HepG2 (cell line): Measurements from ENCODE around the gene KCNK5. TPM values are rescaled to one million over a fixed set of nuclear protein-coding genes. Genes with fewer than 3 reads are reported as not detected.

Experiments used
- ATAC-seq: fragments of 200-7000 bp; cut with Tn5 transposase; 3 replicates; pipeline ENCODE4 v1.9.1; 2020; ENCODE audit warnings: mild to moderate bottlenecking, moderate library complexity
- BruUV-seq: library from RNA; stranded (reverse); fragments of 400-500 nt; replicated peaks from 2 replicates; lab custom pipeline; 2021; lab: Mats Ljungman, UMichigan
- CTCF ChIA-PET: fragments of 300-600 bp; formaldehyde crosslinking; extraction: SDS; loops from one replicate; lab custom pipeline; 2021; ENCODE audit warnings: low total read pairs, inconsistent platforms, low intra/inter-chr PET ratio; lab: Yijun Ruan, JAX
- POLR2A ChIA-PET: fragments of 350-600 bp; sonication (Branson Sonifier 250); formaldehyde crosslinking; loops from one replicate; lab custom pipeline; 2020; ENCODE audit warnings: antibody characterized with exemption, inconsistent platforms; lab: Yijun Ruan, JAX
- DNase-seq: peaks from one replicate; pipeline ENCODE4 v3.0.0-alpha.2; 2015; ENCODE audit warnings: low spot score
- FAIRE-seq: peaks from 3 replicates; lab custom pipeline; 2011; peaks lifted over from hg19 to GRCh38; lab: Jason Lieb, UNC
- H2AFZ ChIP-seq: one replicate; pipeline ENCODE4 v1.6.1; 2011; ENCODE audit warnings: low read length, inconsistent platforms
- H3K27ac ChIP-seq: fragments of 300-600 bp; 3 replicates; pipeline ENCODE4 v1.8.0; 2011; ENCODE audit warnings: mixed run types, mild to moderate bottlenecking, mixed read lengths, low read length, inconsistent platforms; ENCODE audit not compliant: insufficient read depth; ENCODE audit errors: extremely low read length
- H3K27me3 ChIP-seq, 2 experiments: fragments of 200-600 bp in 1 of 2; 2 replicates in 1 of 2; 3 replicates in 1 of 2; pipeline versions ENCODE4 v1.6.0 to v1.8.0; 2011; ENCODE audit warnings: low read length in 2 of 2, mild to moderate bottlenecking in 2 of 2, moderate library complexity in 2 of 2, inconsistent platforms in 1 of 2; ENCODE audit not compliant: insufficient read depth in 2 of 2, control insufficient read depth in 1 of 2
- H3K36me3 ChIP-seq, 2 experiments: fragments of 200-600 bp in 1 of 2; replicated peaks in 1 of 2; 2 replicates in 1 of 2; 3 replicates in 1 of 2; pipeline versions ENCODE4 v1.5.1 to v1.8.0; 2011; ENCODE audit warnings: low read length in 2 of 2, inconsistent platforms in 1 of 2; ENCODE audit not compliant: insufficient read depth in 2 of 2, control insufficient read depth in 1 of 2
- H3K4me1 ChIP-seq: 2 replicates; pipeline ENCODE4 v1.5.1; 2012; ENCODE audit warnings: low read length, inconsistent platforms; ENCODE audit not compliant: insufficient read depth
- H3K4me2 ChIP-seq: 2 replicates; pipeline ENCODE4 v1.6.0; 2011; ENCODE audit warnings: low read depth, low read length, inconsistent platforms
- H3K4me3 ChIP-seq, 3 experiments: fragments of 200-600 bp in 1 of 3; sonication (generic), shearing (Covaris generic) in 1 of 3; replicated peaks in 1 of 3; 2 replicates each; pipeline ENCODE4 v1.5.1; 2011 to 2016; ENCODE audit warnings: low read length in 3 of 3, inconsistent platforms in 2 of 3, low read depth in 2 of 3, mild to moderate bottlenecking in 2 of 3, control low read depth in 1 of 3, mixed read lengths in 1 of 3; ENCODE audit not compliant: insufficient read depth in 1 of 3
- H3K79me2 ChIP-seq: one replicate; pipeline ENCODE4 v1.6.1; 2011; ENCODE audit warnings: low read length, inconsistent platforms; ENCODE audit not compliant: insufficient read depth
- H3K9ac ChIP-seq: 2 replicates; pipeline ENCODE4 v1.6.0; 2011; ENCODE audit warnings: mild to moderate bottlenecking, low read depth, low read length, inconsistent platforms; ENCODE audit not compliant: insufficient read depth
- H3K9me3 ChIP-seq: 2 replicates; pipeline ENCODE4 v1.5.1; 2012; ENCODE audit warnings: mild to moderate bottlenecking, low read length
- H4K20me1 ChIP-seq: 2 replicates; pipeline ENCODE4 v1.6.0; 2011; ENCODE audit warnings: inconsistent platforms, mild to moderate bottlenecking, low read length, moderate library complexity; ENCODE audit not compliant: insufficient read depth
- CC2D1A ChIP-seq: sonication (generic); formaldehyde crosslinking; IDR thresholded peaks from 2 replicates; pipeline ENCODE4 v1.8.1; 2023; ENCODE audit warnings: mild to moderate bottlenecking, missing genetic modification reagents
- GATAD1 ChIP-seq: IDR thresholded peaks from 2 replicates; pipeline ENCODE4 v1.6.1; 2016; ENCODE audit warnings: missing genetic modification reagents, missing compliant biosample characterization
- MAFF ChIP-seq: IDR thresholded peaks from 2 replicates; pipeline ENCODE4 v1.6.1; 2011; ENCODE audit warnings: low read depth, low read length, improper control_type of control experiment
- MAFK ChIP-seq, 2 experiments: IDR thresholded peaks in 1 of 2; conservative IDR thresholded peaks in 1 of 2; 2 replicates each; pipeline ENCODE4 v1.6.1; 2011; ENCODE audit warnings: improper control_type of control experiment in 2 of 2, low read length in 2 of 2
- MAZ ChIP-seq, 2 experiments: sonication (generic) in 1 of 2; formaldehyde crosslinking in 1 of 2; IDR thresholded peaks; 2 replicates each; pipeline versions ENCODE4 v1.5.0 to v1.6.1; 2012 to 2020; ENCODE audit warnings: low read depth in 2 of 2, mild to moderate bottlenecking in 2 of 2, borderline replicate concordance in 1 of 2, improper control_type of control experiment in 1 of 2, low read length in 1 of 2, missing genetic modification reagents in 1 of 2, moderate library complexity in 1 of 2
- NKX3-1 ChIP-seq: sonication (generic); formaldehyde crosslinking; IDR thresholded peaks from 2 replicates; pipeline ENCODE4 v1.5.0; 2020; ENCODE audit warnings: missing genetic modification reagents
- PHB2 ChIP-seq: fragments of 450-650 bp; IDR thresholded peaks from 2 replicates; pipeline ENCODE4 v1.6.1; 2018; ENCODE audit not compliant: partially characterized antibody
- RAD21 ChIP-seq: fragments of 450-650 bp; formaldehyde crosslinking; IDR thresholded peaks from 2 replicates; pipeline ENCODE4 v1.5.0; 2020; ENCODE audit warnings: mild to moderate bottlenecking
- SPEN ChIP-seq: sonication (generic); formaldehyde crosslinking; IDR thresholded peaks from 2 replicates; pipeline ENCODE4 v1.5.1; 2020; ENCODE audit warnings: low read depth, mild to moderate bottlenecking, missing genetic modification reagents
- ZNF121 ChIP-seq: sonication (generic); formaldehyde crosslinking; IDR thresholded peaks from 2 replicates; pipeline ENCODE4 v1.5.0; 2020; ENCODE audit warnings: mild to moderate bottlenecking, missing genetic modification reagents
- ZNF563 ChIP-seq: sonication (generic); formaldehyde crosslinking; IDR thresholded peaks from 2 replicates; pipeline ENCODE4 v1.8.0; 2022; ENCODE audit warnings: mild to moderate bottlenecking, moderate library complexity, missing genetic modification reagents
- ZSCAN9 ChIP-seq: IDR thresholded peaks from 2 replicates; pipeline ENCODE4 v1.6.1; 2016; ENCODE audit warnings: borderline replicate concordance
- WGBS: methylation state at CpG from one replicate; pipeline ENCODE4 v1.1.6; 2017; ENCODE audit warnings: low lambda C conversion rate; 5-methylcytosine and 5-hydroxymethylcytosine counted together
- in situ Hi-C: cut with HindIII; loops from 2 replicates; pipeline ENCODE4 v1.10.0; 2017; ENCODE audit warnings: low pct_unique_long_range_greater_than_20kb; ENCODE audit not compliant: extremely low pct_ligation_motif_present
- intact Hi-C: fragments of 100-400 bp; cut with micrococcal nuclease; formaldehyde crosslinking; loops from one replicate; pipeline ENCODE4 v1.10.0; 2022; ENCODE audit not compliant: unreplicated experiment
- polyA plus RNA-seq, 8 experiments: library from polyadenylated mRNA; depleted of rRNA in 3 of 8; stranded (reverse) in 7 of 8; unstranded in 1 of 8; fragments of >200 nt; fragmentation: Illumina TruSeq in 4 of 8; extraction: Trizol in 4 of 8; gene quantifications; 2 replicates each; pipeline versions ENCODE4 v1.2.1 to v1.2.3, GENCODE V29; 2011 to 2016; ENCODE audit warnings: low read depth in 4 of 8, missing spikeins in 1 of 8, mixed read lengths in 1 of 8; ENCODE audit not compliant: insufficient read depth in 1 of 8
- total RNA-seq, 5 experiments: library from RNA; depleted of rRNA; stranded (reverse); fragments of >200 nt; fragmentation: Illumina TruSeq; extraction: Trizol; gene quantifications; 2 replicates each; pipeline ENCODE4 v1.2.3, GENCODE V29; 2016; ENCODE audit warnings: low read depth in 1 of 5
- TF ChIP-seq, protein P1 (sequence below): sonication (generic); formaldehyde crosslinking; IDR thresholded peaks from 2 replicates; pipeline ENCODE4 v1.4.0; 2020; ENCODE audit warnings: low read depth, missing genetic modification reagents
- TF ChIP-seq, protein P2 (sequence below): sonication (generic); formaldehyde crosslinking; IDR thresholded peaks from 2 replicates; pipeline ENCODE4 v1.5.0; 2020; ENCODE audit warnings: missing genetic modification reagents

KCNK5 gene
- total and polyA plus RNA-seq, 2 of the 13 experiments (the other 11 are each of a cell fraction or from before 2014, with no cell fraction given) = 0.04 TPM; not detected in 1

DNA sequence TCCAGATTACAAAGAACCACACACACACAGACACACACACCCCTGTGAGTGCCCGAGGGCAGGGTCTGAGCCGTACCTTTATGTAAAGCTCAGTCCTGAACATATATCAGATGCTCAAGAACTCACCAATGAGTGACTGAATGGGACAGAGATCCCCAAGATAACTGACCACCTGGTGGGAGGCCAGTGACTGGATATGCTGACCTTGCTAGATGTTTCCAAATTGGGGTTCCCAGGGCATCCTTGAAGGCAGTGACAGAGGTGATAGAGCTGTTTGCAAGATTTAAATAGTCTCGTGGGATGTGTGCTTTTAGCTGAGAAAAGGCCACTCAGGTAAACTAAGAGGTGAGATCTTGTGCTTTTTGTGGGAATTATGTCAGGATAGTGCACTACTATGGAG is 45.6 kb upstream of the KCNK5 start:
- H3K9me3 ChIP-seq = no peaks in the 10 kb centered on the region
- H3K79me2 ChIP-seq = no peaks in the 10 kb centered on the region
- 0% methylated on average over 3 of the region's 3 CpGs for WGBS
- no peak for FAIRE-seq
- no peak for TF ChIP-seq PHB2
- no peak for TF ChIP-seq ZNF563 (CRISPR knock-in tag)
- TF ChIP-seq ZSCAN9 (CRISPR knock-in tag) = no peak
- TF ChIP-seq MAFK (conservative IDR thresholded peaks at IDR 0.05 in 1 of 2, IDR thresholded peaks at IDR 0.05 in 1 of 2; ENCODE audit: low read length in 2 of 2) = peak; percentile 53 to 71
- TF ChIP-seq MAFF = peak; percentile 49; the same call in 1 of the 2 replicates
- TF ChIP-seq, all 625 proteins: peak for 2
- H2AFZ ChIP-seq = no peak overlapping the region
- BruUV-seq = no TSS peak
- no peaks in the 10 kb centered on the region for H3K36me3 ChIP-seq
- H3K27me3 ChIP-seq = peaks cover 0 to under 1% of the 10 kb centered on the region in 2 experiments; a peak in 1 of 5 replicates
- no peak overlapping the region for H3K9ac ChIP-seq
- no peak overlapping the region for H3K4me2 ChIP-seq
- H4K20me1 ChIP-seq = no peaks in the 10 kb centered on the region
- CTCF ChIA-PET = no interaction called here
- no peak overlapping the region for H3K27ac ChIP-seq
- H3K4me3 ChIP-seq = no peak overlapping the region
- H3K4me1 ChIP-seq = no peaks in the 10 kb centered on the region
- intact Hi-C loops = no loop called here
- ATAC-seq (no peak), DNase-seq (no peak)
- POLR2A ChIA-PET = no interaction called here
- in situ Hi-C loops = no loop called here

DNA sequence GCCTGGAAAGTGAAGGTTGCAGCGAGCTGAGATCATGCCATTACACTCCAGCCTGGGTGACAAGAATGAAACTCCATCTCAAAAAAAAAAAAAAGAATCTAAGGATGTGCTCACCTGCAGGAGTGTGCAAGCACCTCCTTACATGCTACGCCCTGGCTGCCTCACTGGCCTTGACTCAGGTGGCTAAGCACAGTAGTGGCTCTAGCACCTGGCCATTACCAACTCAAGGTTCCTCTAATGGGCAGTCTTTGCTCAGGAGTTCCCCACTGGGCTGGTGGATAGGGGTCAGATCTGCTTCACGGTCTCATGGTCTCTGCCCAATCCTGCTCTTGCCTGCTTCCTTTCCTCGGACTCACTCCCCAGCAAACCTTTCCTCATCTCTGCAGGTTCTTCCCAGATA is 45.2 kb upstream of the KCNK5 start:
- no peaks in the 10 kb centered on the region for H3K36me3 ChIP-seq
- H3K4me1 ChIP-seq = no peaks in the 10 kb centered on the region
- WGBS = 15% methylated on average over 4 of the region's 4 CpGs
- no peak overlapping the region for H3K9ac ChIP-seq
- no TSS peak for BruUV-seq
- H3K27me3 ChIP-seq = no peaks in the 10 kb centered on the region; a peak in 1 of 5 replicates
- no peaks in the 10 kb centered on the region for H4K20me1 ChIP-seq
- no peak overlapping the region for H3K27ac ChIP-seq
- DNase-seq = no peak
- H3K79me2 ChIP-seq = no peaks in the 10 kb centered on the region
- ChIA-PET CTCF (no interaction called here), POLR2A (no interaction called here)
- in situ Hi-C loops = no loop called here
- ATAC-seq = no peak
- no peak overlapping the region for H2AFZ ChIP-seq
- H3K4me2 ChIP-seq = no peak overlapping the region
- no peaks in the 10 kb centered on the region for H3K9me3 ChIP-seq
- TF ChIP-seq, protein P1, sequence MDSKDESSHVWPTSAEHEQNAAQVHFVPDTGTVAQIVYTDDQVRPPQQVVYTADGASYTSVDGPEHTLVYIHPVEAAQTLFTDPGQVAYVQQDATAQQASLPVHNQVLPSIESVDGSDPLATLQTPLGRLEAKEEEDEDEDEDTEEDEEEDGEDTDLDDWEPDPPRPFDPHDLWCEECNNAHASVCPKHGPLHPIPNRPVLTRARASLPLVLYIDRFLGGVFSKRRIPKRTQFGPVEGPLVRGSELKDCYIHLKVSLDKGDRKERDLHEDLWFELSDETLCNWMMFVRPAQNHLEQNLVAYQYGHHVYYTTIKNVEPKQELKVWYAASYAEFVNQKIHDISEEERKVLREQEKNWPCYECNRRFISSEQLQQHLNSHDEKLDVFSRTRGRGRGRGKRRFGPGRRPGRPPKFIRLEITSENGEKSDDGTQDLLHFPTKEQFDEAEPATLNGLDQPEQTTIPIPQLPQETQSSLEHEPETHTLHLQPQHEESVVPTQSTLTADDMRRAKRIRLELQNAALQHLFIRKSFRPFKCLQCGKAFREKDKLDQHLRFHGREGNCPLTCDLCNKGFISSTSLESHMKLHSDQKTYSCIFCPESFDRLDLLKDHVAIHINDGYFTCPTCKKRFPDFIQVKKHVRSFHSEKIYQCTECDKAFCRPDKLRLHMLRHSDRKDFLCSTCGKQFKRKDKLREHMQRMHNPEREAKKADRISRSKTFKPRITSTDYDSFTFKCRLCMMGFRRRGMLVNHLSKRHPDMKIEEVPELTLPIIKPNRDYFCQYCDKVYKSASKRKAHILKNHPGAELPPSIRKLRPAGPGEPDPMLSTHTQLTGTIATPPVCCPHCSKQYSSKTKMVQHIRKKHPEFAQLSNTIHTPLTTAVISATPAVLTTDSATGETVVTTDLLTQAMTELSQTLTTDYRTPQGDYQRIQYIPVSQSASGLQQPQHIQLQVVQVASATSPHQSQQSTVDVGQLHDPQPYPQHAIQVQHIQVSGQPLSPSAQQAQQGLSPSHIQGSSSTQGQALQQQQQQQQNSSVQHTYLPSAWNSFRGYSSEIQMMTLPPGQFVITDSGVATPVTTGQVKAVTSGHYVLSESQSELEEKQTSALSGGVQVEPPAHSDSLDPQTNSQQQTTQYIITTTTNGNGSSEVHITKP (CRISPR knock-in tag) = no peak
- TF ChIP-seq CC2D1A (CRISPR knock-in tag) (no peak), GATAD1 (CRISPR knock-in tag) (no peak), SPEN (CRISPR knock-in tag) (no peak), RAD21 (no peak), ZNF121 (no peak), NKX3-1 (CRISPR knock-in tag) (no peak), MAZ (IDR thresholded peaks at IDR 0.05; ENCODE audit: borderline replicate concordance, low read depth, low read length) (no peak), MAZ (CRISPR knock-in tag; IDR thresholded peaks at IDR 0.05; ENCODE audit: low read depth) (no peak)
- TF ChIP-seq, protein P2, sequence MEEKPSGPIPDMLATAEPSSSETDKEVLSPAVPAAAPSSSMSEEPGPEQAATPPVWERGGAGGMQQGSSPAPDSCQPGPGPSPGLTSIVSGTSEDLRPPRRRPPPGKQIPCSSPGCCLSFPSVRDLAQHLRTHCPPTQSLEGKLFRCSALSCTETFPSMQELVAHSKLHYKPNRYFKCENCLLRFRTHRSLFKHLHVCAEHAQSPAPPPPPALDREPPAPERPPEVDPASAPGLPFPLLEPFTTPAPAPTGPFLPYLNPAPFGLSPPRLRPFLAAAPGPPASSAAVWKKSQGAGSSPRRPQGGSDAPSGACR (CRISPR knock-in tag) = no peak
- intact Hi-C loops = no loop called here
- no peak overlapping the region for H3K4me3 ChIP-seq
- FAIRE-seq = no peak
